CD4-positive, alpha-beta T cell treated with Interferon gamma for 1 hour (primary cell): ENCODE results near the gene CTNNA3.

Source experiments
- DNase-seq: peaks from one replicate; pipeline ENCODE4 v3.0.0-alpha.2; 2020

CTNNA3 gene

DNA sequence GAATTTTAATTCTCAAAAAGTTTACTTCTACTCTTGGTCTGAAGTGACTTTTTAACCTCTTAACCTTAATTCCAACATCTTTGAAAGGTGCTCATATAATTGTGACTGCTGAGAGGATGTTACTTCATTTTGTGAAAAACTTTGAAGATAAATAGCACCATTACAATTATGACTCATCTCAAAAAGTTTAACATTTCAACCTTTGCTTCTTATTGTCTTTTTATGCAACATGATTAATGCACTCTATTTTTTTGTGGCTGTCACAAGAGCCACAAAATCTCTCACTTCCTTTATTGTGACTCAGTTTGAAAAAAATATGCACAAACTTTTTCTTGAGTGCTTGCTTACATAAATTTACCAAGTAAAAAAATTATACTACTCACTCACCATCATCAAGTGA is 387.1 kb downstream of the CTNNA3 start:
- no peak for DNase-seq

DNA sequence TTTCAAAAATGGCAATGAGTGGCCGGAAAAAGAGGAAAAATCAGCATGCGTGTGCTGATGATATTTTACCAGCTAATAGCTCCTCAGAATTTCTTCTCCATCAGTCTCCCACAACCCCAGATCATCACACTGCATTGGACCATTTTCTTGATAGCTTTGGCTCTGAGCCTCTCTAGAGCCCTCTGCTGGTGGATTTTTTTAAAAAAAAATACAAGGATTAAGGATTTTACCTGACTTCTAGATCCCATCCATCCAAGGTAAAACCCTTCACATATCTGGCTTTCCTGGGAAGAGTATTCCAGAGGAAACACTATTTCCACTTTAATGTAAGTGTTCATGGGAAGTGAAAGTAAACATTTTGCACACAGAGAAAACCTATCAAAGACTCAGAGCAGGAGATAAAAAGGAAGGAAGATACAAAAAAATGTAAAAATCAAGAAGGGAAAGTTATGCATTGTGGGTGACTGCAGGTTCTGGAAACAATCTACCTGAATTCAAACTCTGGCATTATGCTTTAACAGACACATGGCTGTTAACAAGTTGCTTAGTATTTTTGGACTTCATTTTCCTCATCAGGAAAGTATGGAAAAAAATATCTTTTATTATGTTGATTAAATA is 389.3 kb downstream of the CTNNA3 start:
- no peak for DNase-seq

- no peak for DNase-seq
Measured at GRCh38 chr10:67302701-67303100, 393.3 kb downstream of the CTNNA3 start.

DNA sequence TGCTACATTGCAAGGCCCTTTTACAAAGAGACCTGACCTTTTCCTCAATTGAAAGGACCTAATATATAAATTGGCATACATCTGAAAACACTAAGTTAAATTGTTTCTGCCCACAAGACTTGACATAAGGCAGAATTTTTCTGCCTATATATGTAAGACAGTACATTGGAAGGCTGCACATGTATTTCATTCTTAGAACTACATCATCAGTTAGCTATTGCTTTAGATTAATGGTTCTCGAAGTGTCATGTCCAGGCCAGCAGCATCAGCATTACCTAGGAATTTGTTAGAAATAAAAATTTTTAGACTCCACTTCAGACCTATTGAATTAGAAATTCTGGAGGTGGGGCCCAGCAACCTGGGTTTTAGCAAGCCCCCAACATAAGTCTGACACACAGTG is 396.2 kb downstream of the CTNNA3 start:
- no peak for DNase-seq

GRCh38 chr10:67297637-67298181 is 398.3 kb downstream of the CTNNA3 start:
- DNase-seq = no peak

- DNase-seq = no peak
Measured at GRCh38 chr10:67296926-67297325, 399.1 kb downstream of the CTNNA3 start.

DNA sequence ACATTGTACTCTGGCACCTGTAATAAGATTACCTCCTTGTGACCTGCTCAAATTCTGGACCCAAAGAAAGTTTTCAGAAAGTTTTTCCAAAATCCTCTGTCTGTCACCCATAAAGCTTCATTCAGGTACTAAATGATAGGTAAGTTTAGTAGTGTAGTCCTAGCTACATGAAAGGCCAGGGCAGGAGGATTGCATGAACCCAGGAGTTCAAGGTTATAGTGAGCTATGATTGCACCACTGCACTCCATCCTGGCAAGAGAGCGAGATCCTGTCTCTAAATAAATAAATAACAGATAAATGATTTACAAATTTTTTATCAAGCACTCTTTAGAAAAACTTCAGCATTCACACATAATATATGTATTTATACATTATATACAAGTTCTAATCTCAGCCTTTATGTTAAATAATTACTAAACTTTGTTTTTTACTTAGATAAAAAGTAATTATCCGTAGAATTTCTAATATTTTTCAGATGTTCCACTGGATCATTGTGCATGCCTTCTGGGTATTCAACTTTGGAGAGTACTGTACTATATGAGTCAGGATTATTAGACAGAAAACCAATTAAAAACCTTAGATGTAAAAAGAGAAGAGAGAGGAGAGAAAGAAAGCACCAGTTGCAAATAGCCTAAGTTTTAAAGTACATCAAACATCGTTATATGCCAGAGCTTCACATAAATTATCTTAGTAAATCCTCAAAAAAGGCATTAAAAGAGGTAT is 407.1 kb downstream of the CTNNA3 start:
- no peak for DNase-seq

GRCh38 chr10:67284589-67284988 is 411.4 kb downstream of the CTNNA3 start:
- DNase-seq = no peak

DNA sequence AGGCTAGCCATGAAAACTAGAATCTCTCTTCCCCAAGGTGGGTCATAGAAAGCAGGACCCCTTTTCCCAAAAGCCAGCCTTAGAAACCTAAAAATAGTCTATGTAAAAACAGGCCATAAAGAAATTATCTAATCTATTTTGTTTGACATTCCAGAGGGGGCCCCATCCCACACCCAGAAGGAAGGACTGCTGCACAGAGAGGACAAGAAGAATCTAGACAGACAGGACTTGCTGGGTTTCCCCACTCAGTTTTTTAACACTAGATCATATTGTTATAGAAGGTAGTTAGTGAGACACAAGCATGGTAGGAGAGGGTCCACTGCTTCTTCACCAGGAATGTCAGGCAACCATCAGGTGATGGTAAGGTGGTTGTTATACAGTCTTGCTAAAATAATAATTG is 413.1 kb downstream of the CTNNA3 start:
- no peak for DNase-seq

DNA sequence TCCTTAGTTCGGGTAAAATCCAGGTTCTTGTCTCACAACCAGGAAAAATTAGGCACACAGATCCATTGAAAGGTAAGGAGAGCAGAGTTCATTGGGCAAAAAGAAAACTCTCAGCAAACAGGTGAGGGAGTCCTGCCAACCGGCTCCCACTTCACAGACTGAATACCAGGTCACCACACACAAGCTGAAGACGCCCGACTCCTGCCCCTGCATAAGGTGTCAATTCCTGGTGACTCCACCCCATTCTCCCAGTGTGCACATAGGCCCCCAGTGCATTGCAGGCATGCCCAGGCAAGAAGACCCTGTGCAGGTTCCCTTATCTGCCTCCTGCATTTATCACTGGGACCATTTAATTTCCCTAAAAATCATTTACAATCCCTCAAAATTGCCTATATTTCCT is 415.6 kb downstream of the CTNNA3 start:
- no peak for DNase-seq

GRCh38 chr10:67277402-67277801 is 418.6 kb downstream of the CTNNA3 start:
- DNase-seq = no peak

GRCh38 chr10:67269828-67270227 is 426.2 kb downstream of the CTNNA3 start:
- DNase-seq = no peak

GRCh38 chr10:67268146-67268545 is 427.8 kb downstream of the CTNNA3 start:
- DNase-seq = no peak

DNA sequence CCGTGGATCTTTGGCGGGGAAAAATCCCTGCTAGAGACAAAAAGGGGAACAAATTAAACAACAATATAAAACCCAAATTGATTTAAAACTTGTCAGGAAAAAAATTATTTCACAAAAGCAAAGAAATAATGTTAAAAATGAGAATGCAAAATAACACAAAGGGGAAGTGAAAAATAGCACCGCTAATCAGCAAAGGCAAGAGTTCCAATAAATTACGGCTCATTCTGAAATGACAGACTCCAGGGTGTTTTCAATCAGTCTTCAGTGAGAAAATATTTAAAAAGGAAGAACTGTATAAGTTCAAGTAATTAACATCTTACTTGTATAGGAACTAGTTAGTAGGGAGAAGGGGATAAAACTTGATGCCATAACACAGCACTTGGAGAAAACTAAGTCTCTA is 433.3 kb downstream of the CTNNA3 start:
- no peak for DNase-seq

GRCh38 chr10:67261300-67261797 is 434.6 kb downstream of the CTNNA3 start:
- DNase-seq = no peak

DNA sequence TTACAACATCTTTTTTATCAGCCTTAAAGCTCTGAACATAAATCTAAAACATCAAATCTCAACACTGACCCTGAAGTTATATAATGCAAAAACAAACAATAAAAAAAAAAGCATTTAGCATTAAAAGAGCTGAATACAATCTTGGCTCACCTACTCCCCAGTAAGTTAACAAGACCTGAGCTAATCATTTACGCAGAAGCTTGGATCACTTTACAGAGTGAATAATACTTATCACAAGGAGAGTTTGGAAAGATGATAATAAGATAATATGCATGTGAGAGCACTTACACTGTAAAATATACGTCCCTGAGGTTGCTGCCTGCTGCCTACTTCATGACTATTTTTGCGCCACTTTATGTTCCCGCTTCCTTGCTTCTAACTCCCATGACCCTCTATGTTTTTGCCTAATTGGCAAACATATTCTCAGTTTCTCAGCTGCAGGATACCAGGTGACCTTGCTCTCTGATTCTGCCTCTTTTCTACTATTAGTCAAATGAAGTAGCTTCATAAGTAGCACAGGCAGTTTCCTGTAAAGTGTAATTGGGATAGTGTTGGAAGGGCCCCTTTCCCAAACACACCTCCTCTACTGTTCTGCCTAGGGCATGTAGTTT is 436.6 kb downstream of the CTNNA3 start:
- no peak for DNase-seq

DNA sequence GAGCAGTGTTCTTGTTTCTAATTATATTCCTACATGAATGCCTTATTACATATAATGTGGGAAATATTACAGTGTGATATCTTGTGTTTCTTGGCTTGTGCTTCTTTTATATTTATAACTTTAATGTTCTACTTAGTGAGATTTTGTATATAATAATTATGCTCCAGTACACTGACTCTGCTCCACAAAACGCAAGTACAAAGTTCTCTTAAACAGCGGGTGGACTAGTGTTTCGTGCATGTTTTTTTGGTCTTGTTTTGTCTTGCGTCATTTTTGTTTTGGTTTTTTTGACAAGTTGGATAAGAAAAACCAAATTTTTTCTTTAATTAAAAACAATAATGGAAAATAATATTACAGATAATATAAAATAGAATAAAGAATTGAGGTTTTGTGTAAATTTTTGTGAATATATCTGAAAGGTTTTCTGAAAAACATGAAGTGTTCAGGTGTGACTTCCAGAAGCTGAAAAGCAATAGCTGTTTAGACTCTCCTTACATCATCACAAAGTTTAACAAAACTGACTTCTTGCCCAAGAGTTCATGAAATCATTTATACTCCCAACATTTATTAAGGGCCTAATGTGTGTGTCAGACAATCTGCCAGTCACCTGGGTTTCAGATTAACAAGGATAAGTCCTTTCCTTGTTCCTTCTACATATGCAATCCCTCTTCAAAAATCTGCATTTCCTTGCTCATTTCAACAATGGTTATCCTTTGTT is 438.4 kb downstream of the CTNNA3 start:
- DNase-seq = no peak

DNA sequence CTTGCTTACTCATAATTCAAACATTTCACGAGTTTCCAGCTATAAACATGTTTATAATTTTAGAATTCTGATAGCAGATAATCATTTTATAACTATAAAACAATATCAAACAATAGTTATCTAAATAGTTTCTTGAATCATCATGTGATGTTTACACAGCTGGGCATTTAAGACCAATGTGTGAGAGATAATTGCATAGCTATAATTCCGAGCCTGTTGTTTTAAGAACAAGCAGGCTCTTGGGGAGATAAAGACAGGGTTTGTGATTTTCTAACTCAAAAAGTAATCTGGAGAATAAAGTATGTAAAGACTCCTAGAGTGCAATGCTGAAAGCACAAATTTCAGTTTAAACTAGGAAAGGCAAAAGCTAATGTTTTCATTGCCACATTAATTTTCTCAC is 439.0 kb downstream of the CTNNA3 start:
- DNase-seq = no peak

- DNase-seq = no peak
Measured at GRCh38 chr10:67250686-67251085, 445.3 kb downstream of the CTNNA3 start.

DNA sequence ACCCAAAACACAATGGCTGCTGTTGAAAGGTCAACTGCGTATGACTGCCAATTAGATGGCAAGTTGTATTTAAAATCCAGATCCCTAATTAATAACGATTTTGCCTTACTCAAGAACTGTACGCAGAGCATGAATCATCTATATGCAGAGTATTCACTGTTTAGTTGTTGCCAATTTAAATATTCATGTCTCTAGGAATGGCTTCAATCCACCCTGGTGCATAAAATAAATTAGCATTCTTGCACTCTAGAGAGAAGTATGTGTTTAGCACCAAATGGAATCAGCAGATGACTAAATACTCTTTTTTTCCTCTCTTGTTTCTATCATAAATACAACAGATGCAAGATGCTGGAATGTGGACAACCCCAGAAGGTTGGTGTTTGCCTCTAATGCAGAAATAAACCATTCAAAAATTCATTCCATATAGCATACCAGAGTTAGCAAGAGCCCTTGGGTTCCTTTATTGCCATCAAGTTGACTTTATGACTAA is 449.9 kb downstream of the CTNNA3 start:
- DNase-seq = no peak

GRCh38 chr10:67242528-67242927 is 453.5 kb downstream of the CTNNA3 start:
- no peak for DNase-seq

GRCh38 chr10:67241451-67241850 is 454.5 kb downstream of the CTNNA3 start:
- DNase-seq = no peak

DNA sequence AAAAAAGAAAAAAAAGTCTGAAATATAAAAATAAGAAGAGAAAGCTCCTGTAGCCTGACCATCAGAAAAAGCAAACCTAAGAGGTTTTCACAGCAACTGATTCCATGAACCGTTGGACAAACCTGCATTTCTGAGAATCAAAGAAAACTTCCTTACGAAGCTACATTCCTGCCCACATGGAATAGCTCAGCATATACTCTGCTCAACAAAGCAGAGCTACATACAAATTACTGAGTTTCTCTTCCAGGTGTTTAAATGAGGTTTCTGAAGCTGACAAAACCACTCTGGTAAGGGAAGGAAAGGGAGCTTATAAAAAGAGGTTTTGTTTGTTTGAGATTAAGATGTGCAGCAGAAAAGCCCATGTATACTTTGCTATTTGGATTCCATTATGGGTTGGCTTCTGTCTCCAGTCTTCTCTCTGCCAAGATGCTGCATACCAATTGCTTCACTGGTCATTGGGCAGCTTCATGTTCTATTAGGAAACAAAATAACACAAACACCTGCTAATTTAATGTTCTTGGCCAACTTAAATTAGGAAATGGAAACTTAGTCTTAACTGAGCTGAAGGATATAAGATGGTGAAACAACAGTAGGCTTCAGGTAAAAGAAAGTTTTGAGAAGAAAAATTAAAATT is 456.0 kb downstream of the CTNNA3 start:
- DNase-seq = no peak
